Measurements from ENCODE around the gene CNGB1. TPM values are rescaled to one million over a fixed set of nuclear protein-coding genes. Genes with fewer than 3 reads are reported as not detected.
"Not testable (repeated sequence)": the region's sequence is repeated elsewhere in the genome, so short reads cannot be mapped to it uniquely, and the experiment has no call there.

The CNGB1 gene
- total RNA-seq, 4 donors from 2014 or later: 1.1 to 2.8 TPM; not detected in 2

DNA sequence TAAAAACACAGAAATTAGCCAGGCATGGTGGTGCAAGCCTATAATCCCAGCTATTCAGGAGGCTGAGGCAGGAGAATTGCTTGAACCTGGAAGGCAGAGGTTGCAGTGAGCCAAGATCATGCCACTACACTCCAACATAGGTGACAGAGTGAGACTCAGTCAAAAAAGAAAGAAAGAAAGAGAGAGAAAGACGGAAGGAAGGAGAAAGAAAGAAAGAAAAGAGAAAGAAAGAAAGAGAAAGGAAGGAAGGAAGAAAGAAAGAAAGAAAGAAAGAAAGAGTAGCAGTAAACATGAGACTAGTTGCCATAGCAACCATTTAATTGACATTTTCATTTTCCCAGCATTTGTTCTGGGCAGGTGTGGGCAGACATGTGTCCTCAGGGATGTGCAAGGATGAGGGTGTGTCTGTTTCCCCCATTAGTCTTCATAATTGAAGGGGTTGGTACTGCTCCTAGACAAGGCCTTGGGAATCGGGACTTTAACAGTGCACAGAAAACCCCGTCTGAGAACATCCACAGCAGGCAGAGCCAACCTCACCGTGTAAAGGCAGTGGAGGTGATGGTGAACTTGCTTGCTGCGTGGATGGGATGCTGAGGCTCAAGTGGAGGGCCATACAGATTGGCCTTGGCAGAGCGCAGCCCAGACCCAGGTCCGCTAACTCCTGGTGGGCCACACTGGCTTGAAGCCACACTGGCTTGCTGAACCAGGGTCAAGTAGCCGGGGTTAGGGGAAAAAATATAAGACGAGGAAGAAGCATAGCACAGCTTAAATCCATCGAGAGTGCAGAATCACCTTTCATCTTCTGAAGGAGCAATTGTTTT, 133.4 kb downstream of the CNGB1 start:
- Histone ChIP-seq H3K27ac (no peak overlapping the region), H3K9me3 (no peaks in the 10 kb centered on the region), H3K4me1 (no peaks in the 10 kb centered on the region), H3K4me3 (no peak overlapping the region), H3K27me3 (no peaks in the 10 kb centered on the region), H3K36me3 (no peaks in the 10 kb centered on the region)
- DNase-seq: no peak
- TF ChIP-seq CTCF (IDR thresholded peaks at IDR 0.05) (no peak), POLR2A (IDR thresholded peaks at IDR 0.05) (no peak)

GRCh38 chr16:57835439-57835838, 135.5 kb downstream of the CNGB1 start:
- not testable (repeated sequence) for H3K9me3 ChIP-seq, H3K4me1 ChIP-seq, H3K4me3 ChIP-seq

GRCh38 chr16:57834936-57835335, 136.0 kb downstream of the CNGB1 start:
- no peak for DNase-seq
- TF ChIP-seq POLR2A (IDR thresholded peaks at IDR 0.05): no peak
- no peak for TF ChIP-seq CTCF (IDR thresholded peaks at IDR 0.05)
- H3K36me3 ChIP-seq: no peaks in the 10 kb centered on the region
- H3K27ac ChIP-seq: no peak overlapping the region
- no peaks in the 10 kb centered on the region for H3K4me1 ChIP-seq
- H3K4me3 ChIP-seq: no peak overlapping the region
- no peaks in the 10 kb centered on the region for H3K9me3 ChIP-seq
- H3K27me3 ChIP-seq: no peaks in the 10 kb centered on the region

More at GRCh38 chr16:57835439-57835838, 135.5 kb downstream of the CNGB1 start:
- H3K27ac ChIP-seq, H3K36me3 ChIP-seq, H3K27me3 ChIP-seq, DNase-seq: not testable (repeated sequence)

Other genes with a start within 250 kb of the CNGB1 start
- gene KATNB1, start 235.4 kb downstream of the CNGB1 start, total RNA-seq: 10 to 100 TPM; 17.7 to 27.1 (median 21.7) TPM
- gene KIFC3, start 168.6 kb downstream of the CNGB1 start, total RNA-seq: 100 to 1,000 TPM in 3 of 4 donors, 10 to 100 TPM in 1; 29.7 to 530 (median 272) TPM
- gene ZNF319, start 29.5 kb upstream of the CNGB1 start, total RNA-seq: 10 to 100 TPM in 2 of 4 donors, 1 to 10 TPM in 2; 3.3 to 12.1 (median 8.4) TPM
- gene USB1, start 30.3 kb upstream of the CNGB1 start, total RNA-seq: 10 to 100 TPM; 25.6 to 80.0 (median 42.7) TPM
- 100 to 1,000 TPM in 3 of 4 donors, 10 to 100 TPM in 1; 13.2 to 142 (median 134) TPM for gene MMP15, start 54.6 kb upstream of the CNGB1 start, total RNA-seq
- 10 to 100 TPM in 3 of 4 donors, 1 to 10 TPM in 1; 5.8 to 47.7 (median 31.1) TPM for gene CFAP20, start 158.3 kb upstream of the CNGB1 start, total RNA-seq
- gene CSNK2A2, start 227.0 kb upstream of the CNGB1 start, total RNA-seq: 10 to 100 TPM; 25.1 to 36.4 (median 29.6) TPM

Measured in Peyer's patch (tissue), 4 donors.